ENCODE measurements around the gene TTC21B.

- TF ChIP-seq CTCF (IDR thresholded peaks at IDR 0.05) (no peak), POLR2A (IDR thresholded peaks at IDR 0.05; ENCODE audit: low read depth) (no peak), POLR2AphosphoS5 (IDR thresholded peaks at IDR 0.05) (no peak), EP300 (IDR thresholded peaks at IDR 0.05) (no peak)
These were observed 5.8 kb upstream of the TTC21B start for GRCh38 chr2:165959371-165959770.
